ENCODE data around the gene PDE3B. TPM values are rescaled to one million over a fixed set of nuclear protein-coding genes. Genes with fewer than 3 reads are reported as not detected.
"Not testable (repeated sequence)": the region's sequence is repeated elsewhere in the genome, so short reads cannot be mapped to it uniquely, and the experiment has no call there.

Gene PDE3B
- total RNA-seq, 1 donor from 2014 or later: 5.1 TPM

DNA sequence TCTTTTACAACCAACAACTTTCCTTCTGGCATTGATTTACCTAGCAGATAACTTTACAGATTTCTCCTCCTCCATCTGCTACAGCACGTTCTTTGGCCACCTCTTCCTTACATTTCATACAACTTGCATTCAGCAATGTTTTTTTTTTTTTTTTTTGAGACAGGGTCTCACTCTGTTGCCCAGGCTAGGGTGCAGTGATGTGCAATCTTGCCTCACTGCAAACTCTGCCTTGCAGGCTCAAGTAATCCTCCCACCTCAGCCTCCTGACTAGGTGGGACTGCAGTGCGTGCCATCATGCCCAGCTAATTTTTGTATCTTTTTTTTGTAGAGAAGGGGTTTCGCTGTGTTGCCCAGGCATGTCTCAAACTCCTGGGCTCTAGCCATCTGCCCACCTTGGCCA lies 6.5 kb downstream of the PDE3B start:
- TF ChIP-seq, protein P1, sequence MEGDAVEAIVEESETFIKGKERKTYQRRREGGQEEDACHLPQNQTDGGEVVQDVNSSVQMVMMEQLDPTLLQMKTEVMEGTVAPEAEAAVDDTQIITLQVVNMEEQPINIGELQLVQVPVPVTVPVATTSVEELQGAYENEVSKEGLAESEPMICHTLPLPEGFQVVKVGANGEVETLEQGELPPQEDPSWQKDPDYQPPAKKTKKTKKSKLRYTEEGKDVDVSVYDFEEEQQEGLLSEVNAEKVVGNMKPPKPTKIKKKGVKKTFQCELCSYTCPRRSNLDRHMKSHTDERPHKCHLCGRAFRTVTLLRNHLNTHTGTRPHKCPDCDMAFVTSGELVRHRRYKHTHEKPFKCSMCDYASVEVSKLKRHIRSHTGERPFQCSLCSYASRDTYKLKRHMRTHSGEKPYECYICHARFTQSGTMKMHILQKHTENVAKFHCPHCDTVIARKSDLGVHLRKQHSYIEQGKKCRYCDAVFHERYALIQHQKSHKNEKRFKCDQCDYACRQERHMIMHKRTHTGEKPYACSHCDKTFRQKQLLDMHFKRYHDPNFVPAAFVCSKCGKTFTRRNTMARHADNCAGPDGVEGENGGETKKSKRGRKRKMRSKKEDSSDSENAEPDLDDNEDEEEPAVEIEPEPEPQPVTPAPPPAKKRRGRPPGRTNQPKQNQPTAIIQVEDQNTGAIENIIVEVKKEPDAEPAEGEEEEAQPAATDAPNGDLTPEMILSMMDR (IDR thresholded peaks at IDR 0.05): no peak
- Histone ChIP-seq H3K27me3 (no peaks in the 10 kb centered on the region), H3K4me3 (no peak overlapping the region), H3K36me3 (no peaks in the 10 kb centered on the region), H3K27ac (no peak overlapping the region), H3K4me1 (no peaks in the 10 kb centered on the region), H3K9me3 (no peaks in the 10 kb centered on the region)
- intact Hi-C loops (cut with DNase I): no loop called here
- DNase-seq (ENCODE audit: low spot score in 2 of 2): no peak

DNA sequence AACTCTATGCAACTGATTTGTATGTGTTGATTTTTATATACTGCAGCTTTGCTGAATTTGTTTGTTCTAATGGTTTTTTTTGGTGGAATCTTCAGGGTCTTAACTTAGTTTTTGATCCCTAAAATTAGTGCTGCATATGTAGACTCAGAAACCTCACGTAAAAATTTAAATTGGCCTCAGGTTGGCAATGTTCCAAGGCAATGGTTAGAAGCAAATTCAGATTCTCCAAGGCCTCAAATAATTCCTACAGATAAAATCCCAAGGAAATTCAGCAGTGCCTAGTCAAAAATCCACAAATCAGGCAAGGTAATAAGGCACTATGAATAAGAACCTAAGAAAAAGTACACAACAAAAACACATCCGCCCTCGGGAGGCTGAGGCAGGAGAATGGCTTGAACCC lies 9.5 kb downstream of the PDE3B start:
- no peaks in the 10 kb centered on the region for H3K36me3 ChIP-seq
- no peaks in the 10 kb centered on the region for H3K27me3 ChIP-seq
- intact Hi-C loops (cut with DNase I): no loop called here
- H3K4me3 ChIP-seq: no peak overlapping the region
- H3K4me1 ChIP-seq: peaks cover 0 to 5% of the 10 kb centered on the region in 2 donors
- H3K9me3 ChIP-seq: no peaks in the 10 kb centered on the region
- no peak overlapping the region for H3K27ac ChIP-seq
- DNase-seq (ENCODE audit: low spot score in 2 of 2): no peak
- TF ChIP-seq, protein P1 (IDR thresholded peaks at IDR 0.05): no peak

DNA sequence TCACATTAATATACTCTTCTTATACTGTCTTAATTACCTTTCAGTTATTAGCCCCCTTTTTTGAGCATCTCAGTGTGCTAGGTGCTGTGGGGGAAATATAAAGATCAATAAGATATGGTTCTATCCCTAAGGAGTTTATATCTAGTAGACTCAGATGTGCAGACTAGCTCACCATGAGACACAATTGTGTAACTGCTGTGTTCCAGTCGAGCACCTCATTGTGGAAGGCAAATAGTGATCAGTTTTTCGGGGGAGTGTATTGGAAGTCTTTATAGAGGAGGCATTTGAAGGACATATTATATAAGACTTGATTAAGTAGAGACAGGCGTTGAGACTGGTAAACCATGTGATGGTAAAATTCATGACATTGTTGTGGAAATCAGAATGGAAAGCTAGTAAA lies 11.8 kb downstream of the PDE3B start:
- Histone ChIP-seq H3K9me3 (no peaks in the 10 kb centered on the region), H3K36me3 (no peaks in the 10 kb centered on the region), H3K27ac (no peak overlapping the region), H3K27me3 (no peaks in the 10 kb centered on the region), H3K4me1 (peaks cover 0 to 5% of the 10 kb centered on the region in 2 donors), H3K4me3 (no peak overlapping the region)
- TF ChIP-seq, protein P1 (IDR thresholded peaks at IDR 0.05): no peak
- DNase-seq (ENCODE audit: low spot score in 2 of 2): no peak
- intact Hi-C loops (cut with DNase I): no loop called here

DNA sequence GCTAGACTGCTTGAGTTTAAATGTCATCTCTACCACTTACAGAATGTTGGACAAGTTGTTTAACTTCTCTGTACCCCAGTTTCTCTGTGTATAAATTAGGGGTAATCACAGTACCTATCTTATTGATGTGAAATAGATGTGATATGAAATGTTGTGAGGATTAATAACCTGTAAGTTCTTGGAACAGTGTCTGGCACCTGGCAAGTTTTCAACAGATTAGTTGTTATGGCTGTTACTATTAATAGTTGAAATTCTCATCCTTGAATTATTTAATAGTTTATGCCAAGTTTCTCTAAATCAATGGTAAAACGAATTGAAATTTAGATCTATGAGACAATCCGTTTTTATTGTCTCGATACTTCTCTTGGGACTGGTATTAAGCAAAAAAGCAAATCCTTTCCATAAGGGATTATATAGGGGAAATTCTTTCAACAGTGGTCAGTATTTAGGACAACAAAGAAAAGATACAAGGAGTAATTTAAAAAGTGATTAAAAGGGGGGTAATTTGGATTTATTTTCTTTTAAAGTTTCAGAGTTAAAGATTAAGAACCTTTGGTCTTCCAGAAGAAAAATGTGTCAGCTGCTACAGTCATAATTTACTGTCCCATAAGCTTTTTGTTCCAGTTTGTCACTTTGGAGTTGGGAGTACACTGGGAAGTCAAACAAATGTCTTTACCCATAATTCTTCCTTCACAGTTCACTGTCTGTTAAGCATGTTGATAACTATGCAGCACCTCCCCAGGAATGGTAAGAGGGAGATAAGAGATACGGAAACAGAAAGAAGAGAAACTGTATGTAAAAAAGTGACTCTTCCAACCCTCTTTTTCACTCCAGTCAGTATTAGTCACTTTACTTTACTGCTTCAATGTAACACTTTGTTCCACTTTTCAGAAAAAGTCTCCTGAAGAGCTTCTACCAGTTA lies 13.2 kb downstream of the PDE3B start:
- intact Hi-C loops (cut with DNase I): no loop called here
- H3K4me1 ChIP-seq: peaks cover 0 to 5% of the 10 kb centered on the region in 2 donors
- TF ChIP-seq, protein P1 (IDR thresholded peaks at IDR 0.05): no peak
- H3K36me3 ChIP-seq: no peaks in the 10 kb centered on the region
- no peak for DNase-seq (ENCODE audit: low spot score in 2 of 2)
- H3K27ac ChIP-seq: no peak overlapping the region
- H3K4me3 ChIP-seq: no peak overlapping the region
- H3K9me3 ChIP-seq: no peaks in the 10 kb centered on the region
- H3K27me3 ChIP-seq: no peaks in the 10 kb centered on the region

DNA sequence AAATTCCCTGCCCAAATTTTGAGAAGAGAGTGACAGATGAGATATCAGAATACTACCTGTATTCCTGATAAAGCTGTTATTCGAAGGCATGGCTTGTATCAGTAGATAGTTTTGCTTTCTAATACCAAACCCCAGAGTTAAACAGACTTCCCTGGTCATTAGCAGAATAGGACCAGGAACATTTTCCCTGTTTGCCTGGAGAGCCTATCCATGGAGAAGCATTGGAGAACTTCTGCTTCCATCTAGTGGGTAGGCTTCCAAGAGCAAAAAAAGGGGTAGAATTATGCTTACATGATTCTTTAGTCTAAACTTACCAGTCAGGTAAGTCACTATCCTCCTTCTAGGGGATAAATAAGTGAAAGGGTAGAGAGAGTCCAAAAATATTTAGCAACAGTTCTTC lies 14.2 kb downstream of the PDE3B start:
- TF ChIP-seq, protein P1 (IDR thresholded peaks at IDR 0.05): no peak
- Histone ChIP-seq H3K9me3 (no peaks in the 10 kb centered on the region), H3K27ac (no peak overlapping the region), H3K4me3 (no peak overlapping the region), H3K36me3 (no peaks in the 10 kb centered on the region), H3K4me1 (peaks cover 0 to 5% of the 10 kb centered on the region in 2 donors), H3K27me3 (no peaks in the 10 kb centered on the region)
- no peak for DNase-seq (ENCODE audit: low spot score in 2 of 2)
- intact Hi-C loops (cut with DNase I): no loop called here

DNA sequence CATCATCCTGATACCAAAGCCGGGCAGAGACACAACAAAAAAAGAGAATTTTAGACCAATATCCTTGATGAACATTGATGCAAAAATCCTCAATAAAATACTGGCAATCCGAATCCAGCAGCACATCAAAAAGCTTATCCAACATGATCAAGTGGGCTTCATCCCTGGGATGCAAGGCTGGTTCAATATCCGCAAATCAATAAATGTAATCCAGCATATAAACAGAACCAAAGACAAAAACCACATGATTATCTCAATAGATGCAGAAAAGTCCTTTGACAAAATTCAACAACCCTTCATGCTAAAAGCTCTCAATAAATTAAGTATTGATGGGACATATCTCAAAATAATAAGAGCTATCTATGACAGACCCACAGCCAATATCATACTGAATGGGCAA lies 21.3 kb downstream of the PDE3B start:
- H3K27ac ChIP-seq; H3K4me3 ChIP-seq; intact Hi-C loops (cut with DNase I); DNase-seq (ENCODE audit: low spot score in 2 of 2); H3K4me1 ChIP-seq; H3K36me3 ChIP-seq; H3K27me3 ChIP-seq; H3K9me3 ChIP-seq: not testable (repeated sequence)

DNA sequence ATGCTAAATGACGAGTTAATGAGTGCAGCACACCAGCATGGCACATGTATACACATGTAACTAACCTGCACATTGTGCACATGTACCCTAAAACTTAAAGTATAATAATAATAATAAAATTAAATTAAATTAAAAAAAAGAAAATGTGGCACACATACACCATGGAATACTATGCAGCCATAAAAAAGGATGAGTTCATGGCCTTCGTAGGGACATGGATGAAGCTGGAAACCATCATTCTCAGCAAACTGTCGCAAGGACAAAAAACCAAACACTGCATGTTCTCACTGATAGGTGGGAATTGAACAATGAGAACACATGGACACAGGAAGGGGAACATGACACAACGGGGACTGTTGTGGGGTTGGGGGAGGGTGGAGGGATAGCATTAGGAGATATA lies 23.7 kb downstream of the PDE3B start:
- DNase-seq (ENCODE audit: low spot score in 2 of 2); H3K36me3 ChIP-seq; H3K27me3 ChIP-seq; H3K9me3 ChIP-seq; intact Hi-C loops (cut with DNase I); H3K4me1 ChIP-seq; H3K4me3 ChIP-seq; H3K27ac ChIP-seq: not testable (repeated sequence)
